Tibial nerve (tissue), 4 donors: ENCODE data around the gene CCL22.

Experiments used
- EP300 ChIP-seq, 2 donors: sonication (generic); formaldehyde crosslinking; IDR thresholded peaks; one replicate each; pipeline ENCODE4 v1.6.1; 2017; ENCODE audit warnings: antibody characterized with exemption in 2 of 2, mild to moderate bottlenecking in 1 of 2
- POLR2A ChIP-seq, 2 donors: fragments of 450-650 bp; IDR thresholded peaks; one replicate each; pipeline ENCODE4 v1.6.1; 2017; ENCODE audit warnings: antibody characterized with exemption in 2 of 2, mild to moderate bottlenecking in 2 of 2, moderate library complexity in 2 of 2
- TF ChIP-seq, protein P1 (sequence below), 5 experiments: fragments of 200-600 bp in 3 of 5; fragments of 450-650 bp in 2 of 5; sonication (generic) in 3 of 5; IDR thresholded peaks; one replicate each; pipeline ENCODE4 v1.5.1; 2016 to 2019; ENCODE audit warnings: antibody characterized with exemption in 5 of 5, mild to moderate bottlenecking in 3 of 5, moderate library complexity in 2 of 5

DNA sequence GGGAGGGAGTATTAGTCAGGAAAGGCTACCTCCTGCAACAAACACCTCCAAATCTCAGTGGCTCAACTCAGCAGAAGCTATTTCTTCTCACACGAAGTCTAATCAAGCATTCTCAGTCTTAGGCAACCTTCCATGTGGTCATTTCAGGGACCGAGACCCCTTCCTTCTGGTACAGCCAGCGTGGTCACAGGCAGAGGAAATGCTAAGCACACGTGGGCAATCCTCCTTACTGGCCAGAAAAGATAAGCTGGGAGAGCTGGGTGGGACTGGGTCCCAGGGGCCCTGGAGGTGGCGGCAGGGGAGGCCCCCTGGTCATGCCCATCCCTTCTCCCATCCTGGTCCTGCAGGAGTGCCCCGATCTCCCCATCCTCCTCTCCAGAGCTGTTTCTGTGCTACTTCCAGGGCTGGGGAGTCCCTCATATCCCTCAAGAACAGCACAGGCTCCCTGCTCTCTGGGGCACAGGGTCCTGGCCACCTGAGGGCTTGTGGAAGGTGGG is 8.0 kb downstream of the CCL22 start:
- TF ChIP-seq, protein P1, sequence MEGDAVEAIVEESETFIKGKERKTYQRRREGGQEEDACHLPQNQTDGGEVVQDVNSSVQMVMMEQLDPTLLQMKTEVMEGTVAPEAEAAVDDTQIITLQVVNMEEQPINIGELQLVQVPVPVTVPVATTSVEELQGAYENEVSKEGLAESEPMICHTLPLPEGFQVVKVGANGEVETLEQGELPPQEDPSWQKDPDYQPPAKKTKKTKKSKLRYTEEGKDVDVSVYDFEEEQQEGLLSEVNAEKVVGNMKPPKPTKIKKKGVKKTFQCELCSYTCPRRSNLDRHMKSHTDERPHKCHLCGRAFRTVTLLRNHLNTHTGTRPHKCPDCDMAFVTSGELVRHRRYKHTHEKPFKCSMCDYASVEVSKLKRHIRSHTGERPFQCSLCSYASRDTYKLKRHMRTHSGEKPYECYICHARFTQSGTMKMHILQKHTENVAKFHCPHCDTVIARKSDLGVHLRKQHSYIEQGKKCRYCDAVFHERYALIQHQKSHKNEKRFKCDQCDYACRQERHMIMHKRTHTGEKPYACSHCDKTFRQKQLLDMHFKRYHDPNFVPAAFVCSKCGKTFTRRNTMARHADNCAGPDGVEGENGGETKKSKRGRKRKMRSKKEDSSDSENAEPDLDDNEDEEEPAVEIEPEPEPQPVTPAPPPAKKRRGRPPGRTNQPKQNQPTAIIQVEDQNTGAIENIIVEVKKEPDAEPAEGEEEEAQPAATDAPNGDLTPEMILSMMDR (IDR thresholded peaks at IDR 0.05), result no peak
- TF ChIP-seq EP300 (IDR thresholded peaks at IDR 0.05) (no peak), POLR2A (IDR thresholded peaks at IDR 0.05) (no peak)
